HG03097 (cell line): ENCODE data around the gene CST9.
A peak's percentile ranks its signal among the peaks of the same experiment; 100 is the strongest.
"Not testable (repeated sequence)": the region's sequence is repeated elsewhere in the genome, so short reads cannot be mapped to it uniquely, and the experiment has no call there.

Source experiments
- ATAC-seq: cut with Tn5 transposase; IDR thresholded peaks from one replicate; pipeline ENCODE4 v1.9.1; 2021; ENCODE audit not compliant: unreplicated experiment, low FRiP score

The CST9 gene

DNA sequence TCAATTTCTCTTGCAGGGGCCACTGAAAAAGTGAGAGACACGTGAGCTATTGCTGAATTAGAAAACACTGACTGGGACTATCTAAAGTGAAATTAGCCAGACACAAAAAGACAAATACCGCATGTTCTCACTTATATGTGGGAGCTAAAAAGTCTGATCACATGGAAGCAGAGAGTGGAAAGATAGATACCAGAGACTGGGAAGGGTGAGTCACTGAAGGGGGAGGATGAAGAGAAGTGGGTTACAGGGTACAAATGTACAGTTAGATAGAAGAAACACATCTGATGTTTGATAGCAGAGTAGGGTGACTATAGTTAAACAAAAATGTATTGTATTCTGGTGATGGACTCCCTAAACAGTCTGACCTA, 18.6 kb upstream of the CST9 start:
- no peak for ATAC-seq

DNA sequence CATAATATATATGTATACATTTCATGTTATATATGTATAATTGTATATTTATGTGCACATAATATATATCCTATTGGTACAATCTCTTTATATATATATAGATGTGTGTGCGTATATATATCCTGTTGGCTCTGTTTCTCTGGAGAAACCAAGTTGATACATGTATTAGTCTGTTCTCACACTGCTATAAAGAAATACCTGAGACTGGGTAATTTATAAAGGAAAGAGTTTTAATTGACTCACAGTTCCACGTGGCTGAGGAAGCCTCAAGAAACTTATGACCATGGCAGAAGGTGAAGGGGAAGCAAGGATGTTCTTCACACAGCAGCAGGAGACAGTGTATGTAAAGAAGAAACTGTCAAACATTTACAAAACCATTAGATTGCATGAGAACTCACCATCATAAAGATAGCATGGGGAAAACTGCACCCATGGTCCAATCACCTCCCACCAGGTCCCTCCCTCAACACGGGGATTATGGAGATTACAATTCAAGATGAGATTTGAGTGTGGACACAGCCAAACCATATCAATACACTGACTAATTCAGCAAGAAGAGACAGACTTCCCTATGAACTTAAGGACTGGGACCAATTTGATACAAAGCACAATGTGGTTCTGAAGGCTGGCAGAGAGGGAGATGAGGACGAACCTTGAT, 18.1 kb upstream of the CST9 start:
- ATAC-seq, result no peak

DNA sequence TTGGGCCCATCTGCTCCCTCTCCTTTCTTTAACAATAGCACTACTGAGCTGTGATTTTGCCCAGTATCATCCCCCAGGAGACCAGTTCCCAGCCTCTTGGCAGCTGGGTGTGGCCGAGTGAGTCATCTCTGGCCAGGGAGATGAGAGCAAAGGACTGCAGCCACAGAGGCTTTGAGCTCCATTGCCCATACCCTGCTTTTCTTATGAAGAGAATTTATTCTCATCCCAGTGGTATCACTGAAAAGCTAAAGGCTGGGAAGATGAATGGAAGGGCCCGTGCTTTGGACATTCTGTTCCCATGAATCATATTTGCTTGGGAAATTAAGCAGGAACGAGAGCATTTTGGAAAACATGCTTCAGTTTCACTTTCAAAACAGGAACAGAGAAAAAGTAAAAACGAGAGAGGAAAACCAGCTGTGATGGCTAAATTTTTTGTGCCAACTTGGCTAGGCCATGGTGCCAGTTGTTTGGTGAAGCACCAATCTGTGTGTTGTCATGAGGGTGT, 17.2 kb upstream of the CST9 start:
- ATAC-seq, result peak; percentile 90

DNA sequence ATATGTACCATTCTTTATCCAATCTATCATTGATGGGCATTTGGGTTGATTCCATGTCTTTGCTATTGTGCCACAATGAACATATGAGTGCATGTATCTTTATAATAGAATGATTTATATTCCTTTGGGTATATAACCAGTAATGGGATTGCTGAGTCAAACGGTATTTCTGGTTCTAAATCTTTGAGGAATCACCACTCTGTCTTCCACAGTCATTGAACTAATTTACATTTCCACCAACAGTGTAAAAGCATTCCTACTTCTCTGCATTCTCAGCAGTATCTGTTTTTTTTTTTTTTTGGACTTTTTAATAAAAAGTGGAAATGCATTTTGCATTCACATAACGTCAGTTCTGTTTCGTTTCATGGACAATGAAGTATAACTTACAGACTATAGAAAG, 16.7 kb upstream of the CST9 start:
- not testable (repeated sequence) for ATAC-seq

DNA sequence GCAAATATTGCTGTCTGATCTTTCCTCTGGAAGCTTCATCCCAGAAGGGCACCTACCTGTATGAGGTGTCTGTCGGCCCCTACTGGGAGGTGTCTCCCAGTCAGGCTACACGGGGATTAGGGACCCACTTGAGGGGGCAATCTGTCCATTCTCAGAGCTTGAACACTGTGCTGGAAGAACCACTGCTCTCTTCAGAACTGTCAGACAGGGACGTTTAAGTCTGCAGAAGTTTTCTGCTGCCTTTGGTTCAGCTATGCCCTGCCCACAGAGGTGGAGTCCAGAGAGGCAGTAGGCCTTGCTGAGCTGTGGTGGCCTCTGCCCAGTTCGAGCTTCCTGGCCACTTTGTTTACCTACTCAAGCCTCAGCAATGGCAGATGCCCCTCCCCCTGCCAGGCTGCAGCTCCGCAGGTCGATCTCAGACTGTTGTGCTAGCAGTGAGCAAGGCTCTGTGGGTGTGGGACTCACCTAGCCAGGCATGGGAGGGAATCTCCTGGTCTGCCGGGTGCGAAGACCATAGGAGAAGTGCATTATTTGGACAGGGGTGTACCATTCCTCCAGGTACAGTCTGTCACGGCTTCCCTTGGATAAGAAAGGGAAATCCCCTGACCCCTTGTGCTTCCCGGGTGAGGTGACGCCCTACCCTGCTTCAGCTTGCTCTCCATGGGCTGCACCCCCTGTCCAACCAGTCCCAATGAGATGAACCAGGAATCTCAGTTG, 15.1 kb upstream of the CST9 start:
- not testable (repeated sequence) for ATAC-seq

DNA sequence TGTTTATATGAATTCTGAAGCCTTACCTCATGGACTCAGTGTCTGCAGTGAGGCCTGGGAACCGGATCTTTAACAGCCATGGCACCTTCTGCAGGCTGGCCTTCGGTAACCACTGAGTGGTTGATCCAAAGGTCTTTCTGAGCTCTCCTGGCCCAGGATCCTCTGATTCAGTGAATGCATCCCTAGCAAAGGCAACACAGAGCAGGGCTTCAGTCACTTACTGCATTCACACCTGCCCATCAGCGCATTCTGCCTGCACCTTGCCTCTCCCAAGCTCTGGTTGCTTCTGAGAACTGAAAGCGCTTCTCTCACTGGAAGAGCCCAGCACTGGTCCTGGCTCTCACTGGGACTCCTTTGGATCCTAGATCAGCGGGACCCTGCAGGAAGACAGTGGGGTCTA, 8.4 kb upstream of the CST9 start:
- ATAC-seq, result no peak

DNA sequence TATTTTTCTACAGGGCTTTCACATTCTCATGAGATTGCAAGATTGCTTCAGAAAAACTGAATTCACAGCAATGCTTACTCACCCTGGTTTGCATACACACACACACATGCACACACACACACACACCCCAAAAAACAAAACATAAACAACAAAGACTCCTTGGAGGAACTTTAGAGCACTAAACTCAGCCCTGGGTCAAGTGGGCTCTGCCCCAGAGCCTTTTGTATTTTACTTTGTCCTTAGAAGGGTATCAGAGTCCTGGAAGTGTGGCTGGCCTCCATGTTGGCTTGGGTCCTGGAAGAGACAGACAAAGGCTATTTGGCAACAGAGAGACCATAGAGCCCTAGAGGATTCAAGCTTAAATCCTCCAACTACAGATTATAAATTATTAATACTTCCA, 8.0 kb upstream of the CST9 start:
- no peak for ATAC-seq

DNA sequence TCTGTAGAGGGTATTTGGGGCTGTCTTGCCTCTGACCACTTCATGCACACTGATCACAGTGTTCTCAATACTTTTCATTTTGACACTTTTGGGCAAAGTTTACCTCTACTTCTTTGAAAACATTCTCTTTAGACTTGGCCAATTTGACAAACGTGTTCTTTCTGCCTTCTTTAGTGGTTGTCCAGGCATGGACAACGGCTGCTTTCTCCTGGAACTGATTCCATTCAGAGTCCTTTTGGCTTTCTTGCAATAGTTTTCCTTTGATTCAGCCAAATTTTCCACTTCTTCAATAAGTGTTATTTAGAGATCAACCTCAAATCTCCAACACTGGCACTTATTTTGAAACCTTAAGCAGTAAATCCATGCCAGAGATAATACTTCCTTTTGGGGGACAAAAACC, 6.7 kb upstream of the CST9 start:
- no peak for ATAC-seq

DNA sequence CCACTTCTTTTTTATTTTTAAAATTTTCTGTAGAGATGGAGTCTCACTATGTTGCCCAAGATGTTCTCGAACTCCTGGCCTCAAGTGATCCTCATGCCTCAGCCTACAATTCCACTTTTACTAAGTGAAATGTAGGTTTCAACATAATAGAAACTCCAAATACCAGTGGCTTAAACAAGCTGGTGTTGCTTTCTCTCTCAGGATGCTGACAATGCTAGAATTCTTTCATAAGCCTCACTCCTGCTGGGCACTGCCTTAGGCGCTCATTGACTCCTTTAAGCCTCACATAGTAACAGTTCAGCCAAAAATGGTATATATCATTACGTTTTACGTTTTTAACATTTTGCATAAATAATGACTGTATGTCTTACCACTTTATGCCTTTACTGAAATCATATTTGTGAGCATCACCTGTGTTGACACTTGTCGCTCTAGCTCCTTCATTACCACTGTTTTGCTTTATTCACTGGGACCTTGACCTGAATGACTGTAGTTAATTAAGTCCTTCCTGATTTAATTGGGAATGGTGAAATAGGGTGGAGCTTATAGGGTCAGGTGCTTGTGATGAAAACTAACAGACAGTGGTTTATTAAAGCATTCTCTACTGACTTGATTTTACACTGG, 3.9 kb upstream of the CST9 start:
- ATAC-seq, result no peak

DNA sequence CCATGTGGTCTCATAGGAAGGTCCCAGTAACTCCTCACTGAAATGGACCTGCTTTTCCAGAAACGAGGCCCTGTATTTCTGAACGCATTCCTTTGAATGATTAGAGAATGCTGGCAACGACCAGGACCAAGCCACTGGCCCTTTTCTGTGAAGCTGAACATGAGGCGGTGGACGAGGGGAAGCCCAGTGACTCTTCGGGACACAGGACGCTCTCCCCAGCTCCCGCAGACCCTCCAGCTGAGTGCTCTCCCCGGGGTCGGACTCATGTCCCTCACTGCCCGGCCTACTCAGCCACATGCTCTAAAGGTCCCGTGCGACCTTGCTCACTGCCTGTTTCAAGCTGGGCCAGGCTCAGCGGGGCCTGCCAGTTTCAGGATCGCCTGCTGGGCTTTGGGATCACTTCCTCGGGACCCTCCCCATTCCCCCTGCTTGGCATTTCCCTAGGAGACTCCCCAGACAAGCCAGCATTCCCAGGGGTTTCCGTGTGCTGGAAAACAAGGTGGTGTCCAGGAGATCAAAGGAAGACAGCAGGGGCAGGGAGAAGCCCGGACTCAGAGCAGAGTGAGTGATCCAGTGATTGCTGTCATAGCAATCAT, 2.6 kb upstream of the CST9 start:
- ATAC-seq, result no peak

DNA sequence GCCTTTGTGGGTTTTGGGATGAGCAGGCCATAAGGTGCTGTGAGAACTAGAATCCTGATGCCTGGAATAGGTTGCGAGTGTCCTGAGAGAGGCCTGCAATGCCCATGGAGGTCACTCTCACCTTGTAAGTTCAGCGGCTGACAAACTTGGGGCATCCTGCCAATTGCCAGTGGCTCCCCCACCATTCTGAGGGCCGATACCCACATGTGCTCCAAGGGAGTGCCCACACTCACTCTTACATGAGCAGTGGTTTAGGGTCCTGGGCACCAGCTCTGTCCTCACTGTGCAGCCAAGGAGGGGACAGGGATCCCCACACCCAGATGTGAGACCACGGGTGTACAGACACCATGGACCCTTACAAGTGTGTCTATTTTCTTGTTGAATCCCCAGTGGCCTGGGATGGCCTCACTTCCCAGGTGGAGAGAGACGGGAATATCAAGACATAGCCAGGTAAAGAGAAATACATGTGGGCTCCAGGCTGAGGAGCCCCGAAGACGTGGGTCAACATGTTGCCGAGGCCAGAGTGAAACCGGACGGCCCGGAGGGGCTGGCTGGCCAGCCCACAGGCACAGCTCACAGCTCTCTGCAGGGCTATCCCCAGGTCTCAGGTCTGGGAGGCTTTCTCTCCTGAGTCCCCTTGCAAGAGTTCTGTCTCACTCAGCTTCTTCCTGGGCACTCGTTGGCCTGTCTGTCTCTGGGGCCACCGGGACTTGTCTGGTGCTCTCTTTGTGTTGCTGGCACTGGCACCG, 2.0 kb upstream of the CST9 start:
- ATAC-seq, result no peak

DNA sequence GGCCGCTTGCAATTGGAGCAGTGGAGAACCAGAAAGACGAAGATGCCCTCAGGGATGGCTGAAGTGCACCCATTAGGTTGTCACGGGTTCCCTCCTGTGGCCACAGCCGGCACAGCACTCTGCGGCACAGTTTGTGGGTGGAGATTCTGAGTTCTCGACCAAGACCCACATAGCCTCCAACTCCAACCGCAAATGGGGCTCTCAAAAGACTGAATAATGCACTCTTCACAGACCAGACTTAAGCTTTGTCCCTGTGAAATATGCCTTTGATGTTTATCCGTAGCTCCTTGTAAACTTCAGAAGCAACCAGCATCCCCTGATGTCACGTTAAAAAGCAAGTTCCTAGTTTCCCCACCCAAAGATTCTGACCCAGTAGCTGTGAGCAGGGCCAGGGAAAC, 934 bp upstream of the CST9 start:
- no peak for ATAC-seq

DNA sequence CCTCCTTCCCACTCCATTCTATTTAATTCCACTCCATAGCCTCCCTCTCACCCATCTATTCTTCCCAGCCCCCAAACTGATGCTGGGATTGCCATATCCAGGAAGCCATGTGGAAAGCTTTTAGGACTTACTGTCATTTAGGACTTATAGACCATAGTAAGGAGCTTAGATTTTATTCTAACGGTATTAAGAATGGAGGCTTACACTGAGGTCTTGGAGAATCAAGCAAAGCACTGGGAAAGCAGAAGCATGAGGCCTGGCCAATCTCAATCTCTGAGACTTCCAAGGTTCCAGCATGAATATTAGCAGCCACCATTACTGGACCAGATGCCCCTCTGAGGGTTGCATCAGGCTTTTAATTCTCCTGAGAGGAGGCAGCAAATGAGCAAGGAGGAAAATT, 1.4 kb downstream of the CST9 start:
- no peak for ATAC-seq

DNA sequence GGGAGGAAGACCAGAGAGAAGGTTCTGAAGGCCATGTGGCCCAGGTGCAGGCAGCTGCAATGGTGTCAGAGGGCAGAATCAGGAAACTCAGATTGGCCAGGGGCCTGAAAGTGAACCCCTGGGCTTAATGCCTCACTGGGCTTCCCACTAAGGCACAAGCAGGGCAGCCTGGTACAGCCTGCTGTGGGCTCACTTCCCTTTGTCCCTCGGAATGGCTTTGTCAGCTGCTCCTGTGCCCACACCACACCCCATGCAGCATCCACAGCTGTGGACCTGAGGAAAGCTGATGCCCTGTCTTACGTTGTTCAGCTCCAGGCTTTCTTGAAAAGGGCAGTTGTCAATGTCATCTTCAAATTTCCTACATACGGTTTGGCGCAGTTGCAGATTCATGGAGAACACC, 2.4 kb downstream of the CST9 start:
- ATAC-seq, result no peak

DNA sequence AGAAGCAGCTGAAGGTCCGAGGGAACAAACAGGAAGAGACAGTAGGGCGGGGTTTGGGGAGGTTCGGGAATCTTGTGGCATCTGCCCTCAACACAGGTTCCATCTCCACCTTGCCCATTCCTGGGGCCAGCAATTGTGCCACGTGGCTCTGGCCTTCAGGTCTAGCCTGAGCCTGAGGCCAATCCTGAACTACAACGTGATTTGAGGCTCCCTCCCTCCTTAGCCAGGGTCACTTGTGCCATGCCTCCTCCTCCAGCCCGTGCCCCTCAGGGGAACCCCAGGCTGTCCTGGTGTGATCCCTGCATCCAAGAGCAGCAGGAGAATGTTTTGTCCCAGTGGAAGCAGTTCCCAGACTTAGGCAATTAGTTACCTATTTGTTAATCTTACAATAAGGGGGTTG, 3.0 kb downstream of the CST9 start:
- ATAC-seq, result no peak

DNA sequence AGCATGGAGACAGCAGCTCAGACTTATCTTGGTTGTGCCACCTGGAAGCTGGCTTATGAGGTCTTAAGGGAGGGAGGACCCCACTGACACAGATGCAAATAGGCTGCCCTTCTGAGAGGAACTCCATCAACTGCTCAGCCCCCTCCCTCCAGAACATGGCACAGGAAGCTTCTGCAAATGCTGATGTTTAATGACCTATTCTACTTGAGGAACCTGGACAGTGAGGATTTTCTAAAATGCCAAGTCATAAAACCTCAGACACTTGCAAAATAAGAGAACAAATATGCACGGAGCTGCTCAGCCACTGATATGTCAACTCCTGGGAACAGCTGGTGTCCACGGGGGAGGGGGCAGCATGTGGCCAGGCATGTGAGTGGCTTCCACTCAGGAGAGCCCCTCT, 3.5 kb downstream of the CST9 start:
- ATAC-seq, result no peak

DNA sequence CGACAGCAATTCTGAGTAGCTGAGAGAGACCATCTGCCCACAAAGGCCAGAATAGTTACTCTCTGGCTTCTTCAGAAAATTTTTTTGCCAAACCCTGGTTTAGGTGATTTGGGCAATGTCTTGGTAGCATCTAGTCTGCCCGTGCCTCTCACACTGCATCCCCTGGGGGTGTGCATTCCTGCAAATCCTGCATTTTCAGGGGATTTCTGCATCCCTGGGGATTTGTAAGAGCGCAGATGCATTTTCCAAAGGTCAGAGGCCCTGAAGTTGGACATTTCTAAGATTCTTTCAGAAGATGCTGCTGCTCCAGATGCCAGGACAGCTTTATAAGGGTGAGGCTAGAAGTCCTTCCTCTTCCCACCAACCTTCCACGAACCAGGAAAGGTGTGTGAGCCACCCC, 4.0 kb downstream of the CST9 start:
- no peak for ATAC-seq

DNA sequence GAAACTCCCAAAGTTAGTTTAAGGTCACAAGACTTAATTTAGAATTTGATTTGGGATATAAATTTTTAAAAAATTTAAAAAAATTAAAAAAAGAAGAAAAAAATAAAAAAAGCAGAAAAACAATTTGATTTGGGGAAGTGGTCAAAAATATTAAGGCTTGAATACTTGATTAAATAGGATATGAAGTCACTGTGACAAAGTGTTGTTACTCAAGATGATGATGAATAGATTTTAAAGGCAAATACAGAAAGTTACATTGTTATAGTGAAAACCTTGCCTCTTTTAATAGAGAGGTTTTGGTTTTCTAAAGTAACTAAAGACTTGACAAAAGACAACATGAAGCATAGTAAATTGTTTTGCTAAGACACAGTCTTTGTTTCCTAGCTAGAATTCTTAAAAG, 7.2 kb downstream of the CST9 start:
- no peak for ATAC-seq

DNA sequence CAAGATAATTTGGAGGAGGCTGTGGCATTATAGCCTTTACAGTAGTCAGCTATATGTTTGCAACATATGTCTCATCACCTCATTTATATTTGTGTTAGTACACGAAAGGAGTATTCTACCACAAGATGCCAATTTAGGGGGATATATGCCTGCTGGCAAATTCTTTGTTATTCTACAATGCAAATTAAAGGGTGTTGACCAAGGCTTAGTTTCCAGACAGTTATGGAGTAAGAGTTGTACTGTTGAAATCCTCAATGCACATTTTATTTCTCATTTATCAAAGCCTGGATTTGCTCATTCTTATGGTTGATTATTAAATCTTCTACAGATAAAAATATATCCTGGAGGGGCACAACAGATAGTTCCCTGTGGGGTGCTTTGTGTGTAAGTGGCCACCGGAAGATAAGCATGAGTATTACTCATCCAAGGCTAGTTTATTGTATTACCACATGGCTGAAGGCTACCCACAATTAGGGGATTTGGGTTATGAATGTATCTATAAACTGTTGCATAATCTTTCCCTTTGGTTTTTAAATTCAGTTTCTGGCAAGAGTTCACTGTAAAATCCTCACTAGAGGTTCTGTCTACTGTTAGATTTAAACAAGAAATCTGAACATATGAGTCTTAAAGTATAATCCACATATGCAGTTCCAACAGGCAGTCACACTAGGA, 9.0 kb downstream of the CST9 start:
- ATAC-seq, result no peak

DNA sequence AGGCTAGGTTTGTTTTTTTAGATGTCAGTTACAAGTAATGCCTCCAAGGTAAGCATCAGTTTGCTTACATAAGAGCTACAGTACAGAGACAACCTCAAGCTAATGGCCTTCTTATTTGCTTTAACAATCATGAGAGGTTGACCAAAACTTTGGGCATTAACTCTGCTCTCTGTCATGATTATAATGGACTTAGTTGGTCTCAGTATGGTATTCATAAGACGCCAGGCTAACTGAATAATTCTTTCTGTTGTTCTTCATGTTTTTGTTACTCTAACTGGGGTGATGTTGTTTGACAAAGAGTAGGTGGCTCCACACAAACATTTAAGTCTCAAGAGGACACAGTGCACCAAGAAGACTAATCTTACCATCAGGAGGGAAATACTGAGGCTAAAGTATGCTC, 9.8 kb downstream of the CST9 start:
- ATAC-seq, result no peak
